AG09309 (cell line): ENCODE results near the gene CROCC2.

ENCODE experiments used
- DNase-seq: peaks from one replicate; pipeline ENCODE4 v3.0.0-alpha.2; 2010; ENCODE audit warnings: low read depth
- H3K4me3 ChIP-seq: 2 replicates; pipeline ENCODE4 v1.5.1; 2011; ENCODE audit warnings: mild to moderate bottlenecking, low read depth, low read length, moderate library complexity; ENCODE audit not compliant: control insufficient read depth
- TF ChIP-seq, protein P1 (sequence below): IDR thresholded peaks from 2 replicates; pipeline ENCODE4 v1.5.1; 2011; ENCODE audit warnings: mild to moderate bottlenecking, low read depth, low read length, inconsistent platforms; ENCODE audit not compliant: insufficient read depth, control insufficient read depth; ENCODE audit errors: missing control alignments

Gene CROCC2

DNA sequence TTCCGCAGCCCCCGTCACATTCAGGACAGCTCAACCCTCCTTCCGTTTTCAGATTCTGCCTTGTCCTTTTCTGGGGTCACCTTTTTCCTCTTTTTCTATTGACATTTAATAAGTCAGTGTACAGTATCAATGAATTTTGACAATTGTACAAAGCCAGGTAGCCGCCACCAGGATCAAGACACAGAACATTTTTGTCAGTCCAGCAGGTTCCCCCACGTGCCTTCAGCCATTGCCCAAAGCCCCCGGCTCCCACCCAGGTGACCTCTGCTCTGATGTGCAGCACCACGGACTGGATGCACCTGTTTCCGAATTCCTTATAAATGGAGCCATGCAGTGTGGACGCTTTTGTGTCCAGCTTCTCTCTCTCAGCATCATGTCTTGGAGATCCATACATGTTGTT, 30.0 kb downstream of the CROCC2 start:
- no peak for DNase-seq
- TF ChIP-seq, protein P1, sequence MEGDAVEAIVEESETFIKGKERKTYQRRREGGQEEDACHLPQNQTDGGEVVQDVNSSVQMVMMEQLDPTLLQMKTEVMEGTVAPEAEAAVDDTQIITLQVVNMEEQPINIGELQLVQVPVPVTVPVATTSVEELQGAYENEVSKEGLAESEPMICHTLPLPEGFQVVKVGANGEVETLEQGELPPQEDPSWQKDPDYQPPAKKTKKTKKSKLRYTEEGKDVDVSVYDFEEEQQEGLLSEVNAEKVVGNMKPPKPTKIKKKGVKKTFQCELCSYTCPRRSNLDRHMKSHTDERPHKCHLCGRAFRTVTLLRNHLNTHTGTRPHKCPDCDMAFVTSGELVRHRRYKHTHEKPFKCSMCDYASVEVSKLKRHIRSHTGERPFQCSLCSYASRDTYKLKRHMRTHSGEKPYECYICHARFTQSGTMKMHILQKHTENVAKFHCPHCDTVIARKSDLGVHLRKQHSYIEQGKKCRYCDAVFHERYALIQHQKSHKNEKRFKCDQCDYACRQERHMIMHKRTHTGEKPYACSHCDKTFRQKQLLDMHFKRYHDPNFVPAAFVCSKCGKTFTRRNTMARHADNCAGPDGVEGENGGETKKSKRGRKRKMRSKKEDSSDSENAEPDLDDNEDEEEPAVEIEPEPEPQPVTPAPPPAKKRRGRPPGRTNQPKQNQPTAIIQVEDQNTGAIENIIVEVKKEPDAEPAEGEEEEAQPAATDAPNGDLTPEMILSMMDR = no peak
- no peak overlapping the region for H3K4me3 ChIP-seq

DNA sequence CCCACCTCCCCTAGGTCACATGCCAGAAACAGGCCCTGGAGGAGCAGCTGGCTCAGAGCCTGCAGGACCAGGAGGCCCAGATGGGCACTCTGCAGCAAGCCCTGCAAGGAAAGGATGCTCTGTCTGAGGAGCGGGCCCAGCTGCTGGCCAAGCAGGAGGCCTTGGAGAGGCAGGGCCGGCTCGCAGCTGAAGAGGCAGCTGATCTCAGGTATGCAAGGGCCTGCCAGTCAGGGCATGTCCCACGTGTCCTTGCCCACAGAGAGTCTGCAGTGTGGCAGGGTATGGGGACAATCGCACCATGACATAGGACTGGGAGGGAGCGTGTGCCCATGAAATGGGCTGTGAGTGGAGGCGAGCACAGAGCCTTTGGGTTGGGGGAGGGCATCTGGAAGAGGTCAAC, 39.9 kb downstream of the CROCC2 start:
- TF ChIP-seq, protein P1 = no peak
- no peak for DNase-seq
- H3K4me3 ChIP-seq = no peak overlapping the region

DNA sequence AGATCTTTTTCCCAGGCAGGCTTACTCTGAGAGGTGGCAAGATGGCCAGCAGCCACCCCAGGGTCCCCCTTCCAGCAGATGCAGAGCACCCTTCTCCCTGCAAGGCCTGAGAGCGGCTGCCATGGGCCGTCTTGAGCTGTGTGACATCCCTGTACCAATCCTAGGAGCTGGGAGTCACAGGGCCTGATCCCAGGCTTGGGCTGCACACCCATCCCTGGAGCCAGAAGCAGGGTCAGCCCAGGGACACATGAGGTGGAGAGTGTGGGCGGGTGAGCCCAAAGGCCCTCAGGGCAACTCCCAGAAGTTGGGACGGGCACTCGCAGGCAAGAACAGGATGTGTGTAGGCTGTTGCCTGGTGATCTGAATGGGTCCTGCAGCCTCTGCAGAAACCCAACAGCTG, 40.5 kb downstream of the CROCC2 start:
- DNase-seq = no peak
- no peak overlapping the region for H3K4me3 ChIP-seq
- TF ChIP-seq, protein P1 = no peak

DNA sequence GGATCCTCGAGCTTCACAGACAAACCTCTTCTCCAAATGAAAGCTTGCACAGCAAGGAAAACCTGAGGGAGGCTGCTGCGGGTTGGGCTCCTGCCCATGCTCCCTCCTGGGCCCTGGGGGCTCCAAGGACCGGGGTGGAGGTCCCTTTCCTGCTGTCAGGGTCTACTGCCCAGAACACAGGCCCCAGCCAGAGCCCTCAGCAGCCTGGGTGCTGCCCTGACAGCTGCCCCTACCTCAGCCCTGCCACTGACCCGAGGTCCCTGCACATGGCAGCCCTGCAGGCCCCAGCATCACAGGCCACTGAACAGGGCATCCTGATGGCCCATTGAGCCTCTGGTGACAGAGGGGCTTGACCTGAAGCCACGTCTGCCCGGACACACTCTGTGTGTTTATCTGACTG, 41.0 kb downstream of the CROCC2 start:
- no peak overlapping the region for H3K4me3 ChIP-seq
- TF ChIP-seq, protein P1 = no peak
- no peak for DNase-seq

DNA sequence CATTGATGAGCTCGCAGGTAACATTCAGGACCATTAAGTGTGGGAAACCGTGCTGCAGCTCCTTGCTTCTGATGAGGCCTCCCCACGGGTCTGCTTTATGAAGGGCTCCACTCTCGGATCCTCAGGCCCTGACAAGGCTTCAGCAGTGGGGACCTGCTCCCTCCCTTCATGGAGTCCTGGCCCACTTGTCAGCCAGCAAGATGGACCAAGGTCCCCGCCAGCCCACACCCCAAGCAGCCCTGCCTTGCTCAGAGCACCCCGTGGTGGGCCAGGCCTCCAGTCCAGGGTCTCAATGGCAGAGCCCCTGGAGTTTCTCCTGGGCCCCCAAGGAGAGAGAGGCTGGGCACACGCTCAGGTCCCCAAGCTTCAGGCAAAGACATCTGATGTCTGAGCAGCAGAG, 41.5 kb downstream of the CROCC2 start:
- no peak for DNase-seq
- TF ChIP-seq, protein P1 = no peak

DNA sequence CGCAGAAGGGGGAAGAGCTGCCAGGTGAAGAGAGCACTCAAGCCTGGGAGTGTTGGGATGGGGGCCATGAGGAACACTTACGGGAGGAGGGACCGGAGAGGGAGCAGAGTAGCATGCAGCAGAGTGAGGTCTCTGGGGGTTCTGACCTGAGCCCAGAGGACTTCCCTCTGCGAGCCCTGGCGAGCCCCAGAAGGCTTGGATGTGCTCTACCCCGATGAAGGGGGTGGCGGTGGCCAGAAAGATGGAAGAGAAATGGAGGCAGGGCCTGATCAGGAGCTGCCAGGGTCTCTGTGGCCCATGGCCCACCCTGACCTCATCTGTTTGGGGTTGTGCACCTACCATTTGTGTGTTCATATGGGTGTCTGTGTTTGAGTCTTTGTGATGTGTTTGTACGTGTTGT, 42.0 kb downstream of the CROCC2 start:
- no peak for DNase-seq
- TF ChIP-seq, protein P1 = no peak
- no peak overlapping the region for H3K4me3 ChIP-seq

More for the DNA sequence above, 41.5 kb downstream of the CROCC2 start:
- no peak overlapping the region for H3K4me3 ChIP-seq
